Effector memory CD8-positive, alpha-beta T cell (primary cell): ENCODE data around the gene YDJC.
"Not testable (repeated sequence)": the region's sequence is repeated elsewhere in the genome, so short reads cannot be mapped to it uniquely, and the experiment has no call there.

ENCODE experiments used
- ATAC-seq: fragments of 150-1000 bp; cut with Tn5 transposase; replicated peaks from 2 replicates; pipeline ENCODE4 v1.10.0; 2021; ENCODE audit warnings: mild to moderate bottlenecking, moderate library complexity
- DNase-seq, 3 experiments: peaks; one replicate each; pipeline ENCODE4 v3.0.0; 2021
- H3K27ac Mint-ChIP-seq, 2 donors: one replicate each; pipeline ENCODE4 v1.8.0; 2022; ENCODE audit warnings: mild to moderate bottlenecking in 2 of 2, mixed read lengths in 2 of 2, moderate library complexity in 2 of 2
- H3K27me3 Mint-ChIP-seq, 2 donors: one replicate each; pipeline ENCODE4 v1.8.0; 2022; ENCODE audit warnings: mixed read lengths in 2 of 2
- H3K36me3 Mint-ChIP-seq: one replicate; pipeline ENCODE4 v1.8.0; 2022; ENCODE audit warnings: mild to moderate bottlenecking, moderate library complexity, mixed read lengths; ENCODE audit not compliant: insufficient read depth
- H3K4me1 Mint-ChIP-seq, 2 donors: one replicate each; pipeline ENCODE4 v1.8.0; 2022; ENCODE audit warnings: low read depth in 2 of 2, mixed read lengths in 2 of 2
- H3K4me3 Mint-ChIP-seq, 2 donors: one replicate each; pipeline ENCODE4 v1.8.0; 2022; ENCODE audit warnings: mild to moderate bottlenecking in 2 of 2, mixed read lengths in 2 of 2, moderate library complexity in 2 of 2
- H3K9me3 Mint-ChIP-seq, 2 donors: one replicate each; pipeline ENCODE4 v1.8.0; 2022; ENCODE audit warnings: mixed read lengths in 2 of 2
- total RNA-seq, 9 experiments: gene quantifications; one replicate each; lab custom pipeline; 2026; lab: John Stamatoyannopoulos, UW

The YDJC gene, protein sequence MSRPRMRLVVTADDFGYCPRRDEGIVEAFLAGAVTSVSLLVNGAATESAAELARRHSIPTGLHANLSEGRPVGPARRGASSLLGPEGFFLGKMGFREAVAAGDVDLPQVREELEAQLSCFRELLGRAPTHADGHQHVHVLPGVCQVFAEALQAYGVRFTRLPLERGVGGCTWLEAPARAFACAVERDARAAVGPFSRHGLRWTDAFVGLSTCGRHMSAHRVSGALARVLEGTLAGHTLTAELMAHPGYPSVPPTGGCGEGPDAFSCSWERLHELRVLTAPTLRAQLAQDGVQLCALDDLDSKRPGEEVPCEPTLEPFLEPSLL
- total RNA-seq: 8.7 to 53.5 (median 38.0) reads per million in 9 experiments

DNA sequence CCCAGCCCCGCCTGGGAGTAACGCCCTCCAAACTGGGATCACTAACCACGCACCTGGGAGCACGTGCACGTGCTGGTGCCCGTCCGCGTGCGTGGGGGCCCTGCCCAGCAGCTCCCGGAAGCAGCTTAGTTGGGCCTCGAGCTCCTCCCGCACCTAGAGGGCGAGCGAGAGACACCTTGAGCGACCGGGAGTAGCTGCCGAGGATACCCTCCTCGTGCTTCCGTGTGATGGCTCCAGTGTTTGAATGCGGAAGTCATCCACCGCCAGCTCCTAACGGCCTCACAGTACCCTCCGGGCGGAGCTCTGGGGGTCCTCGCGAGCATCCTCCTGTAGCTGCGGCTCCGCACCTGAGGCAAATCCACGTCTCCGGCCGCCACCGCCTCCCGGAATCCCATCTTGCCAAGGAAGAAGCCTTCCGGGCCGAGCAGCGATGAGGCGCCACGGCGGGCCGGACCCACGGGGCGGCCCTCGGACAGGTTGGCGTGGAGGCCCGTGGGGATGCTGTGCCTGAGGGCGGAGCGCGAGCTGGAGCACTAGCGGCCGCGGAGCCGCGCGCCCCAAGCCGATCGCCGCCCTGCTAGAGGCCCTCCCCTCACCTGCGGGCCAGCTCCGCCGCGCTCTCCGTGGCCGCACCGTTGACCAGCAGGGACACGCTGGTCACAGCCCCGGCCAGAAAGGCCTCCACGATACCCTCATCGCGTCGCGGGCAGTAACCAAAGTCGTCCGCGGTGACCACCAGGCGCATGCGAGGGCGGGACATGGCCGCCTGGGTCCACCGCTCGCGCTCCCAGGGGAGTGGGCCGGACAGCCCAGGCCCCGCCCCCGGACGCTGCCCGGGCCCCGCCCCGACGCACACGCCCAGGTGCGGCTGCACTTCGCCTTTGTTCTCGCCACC is at the start of gene YDJC:
Gene YDJC, minus strand, starts transcription at position 768 of the 895 bp plus-strand sequence. Its CDS starts 8 bp downstream, at position 760.
- no peaks in the 10 kb centered on the region for H3K9me3 Mint-ChIP-seq
- ATAC-seq (peak; percentile 82), DNase-seq (peak; percentile 94 to 95 (median 94))
- peak within 1 kb of the TSS; percentile 85 to 91 for H3K27ac Mint-ChIP-seq
- peak within 1 kb of the TSS; percentile 89 to 91 for H3K4me3 Mint-ChIP-seq
- peaks cover 33 to 34% of the 10 kb centered on the region in 2 donors for H3K4me1 Mint-ChIP-seq
- peaks cover 41% of the 10 kb centered on the region for H3K36me3 Mint-ChIP-seq
- H3K27me3 Mint-ChIP-seq: no peaks in the 10 kb centered on the region

DNA sequence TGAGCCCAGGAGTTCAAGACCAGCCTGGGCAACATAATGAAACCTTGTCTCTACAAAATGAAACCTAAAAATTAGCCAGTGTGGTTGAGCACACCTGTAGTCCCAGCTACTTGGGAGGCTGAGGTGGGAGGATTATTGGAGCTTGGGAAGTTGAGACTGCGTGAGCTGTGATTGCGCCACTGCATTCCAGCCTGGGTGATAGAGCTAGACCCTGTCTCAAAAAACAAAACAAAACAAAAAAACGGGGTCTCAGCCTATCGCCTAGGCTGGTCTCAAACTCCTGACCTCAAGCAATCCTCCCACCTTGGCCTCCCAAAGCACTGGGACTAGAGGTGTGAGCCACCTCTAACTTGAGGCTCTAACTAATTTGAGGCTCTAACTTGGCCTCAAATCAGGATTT is 49.6 kb upstream of the YDJC start:
- ATAC-seq (no peak), DNase-seq (no peak)
- Mint-ChIP-seq H3K4me3 (no peak overlapping the region), H3K27me3 (no peaks in the 10 kb centered on the region), H3K36me3 (peaks cover 50% of the 10 kb centered on the region), H3K4me1 (peaks cover 0 to 7% of the 10 kb centered on the region in 2 donors), H3K9me3 (no peaks in the 10 kb centered on the region), H3K27ac (no peak overlapping the region)

DNA sequence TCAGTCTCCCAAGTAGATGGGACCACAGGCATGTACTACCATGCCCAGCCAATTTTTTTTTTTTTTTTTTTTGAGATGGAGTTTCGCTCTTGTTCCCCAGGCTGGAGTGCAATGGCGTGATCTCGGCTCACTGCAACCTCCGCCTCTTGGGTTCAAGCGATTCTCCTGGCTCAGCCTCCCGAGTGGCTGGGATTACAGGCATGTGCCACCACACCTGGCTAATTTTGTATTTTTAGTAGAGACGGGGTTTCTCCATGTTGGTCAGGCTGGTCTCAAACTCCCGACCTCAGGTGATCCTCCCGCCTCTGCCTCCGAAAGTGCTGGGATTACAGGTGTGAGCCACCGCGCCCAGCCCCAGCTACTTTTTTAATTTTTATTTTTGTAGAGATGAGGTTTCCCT is 49.0 kb upstream of the YDJC start:
- Mint-ChIP-seq H3K27ac (peak overlapping the region in 1 of 2 donors; percentile 32), H3K36me3 (peaks cover 47% of the 10 kb centered on the region)
- not testable (repeated sequence) for H3K27me3 Mint-ChIP-seq, H3K9me3 Mint-ChIP-seq, H3K4me3 Mint-ChIP-seq, DNase-seq, ATAC-seq, H3K4me1 Mint-ChIP-seq

DNA sequence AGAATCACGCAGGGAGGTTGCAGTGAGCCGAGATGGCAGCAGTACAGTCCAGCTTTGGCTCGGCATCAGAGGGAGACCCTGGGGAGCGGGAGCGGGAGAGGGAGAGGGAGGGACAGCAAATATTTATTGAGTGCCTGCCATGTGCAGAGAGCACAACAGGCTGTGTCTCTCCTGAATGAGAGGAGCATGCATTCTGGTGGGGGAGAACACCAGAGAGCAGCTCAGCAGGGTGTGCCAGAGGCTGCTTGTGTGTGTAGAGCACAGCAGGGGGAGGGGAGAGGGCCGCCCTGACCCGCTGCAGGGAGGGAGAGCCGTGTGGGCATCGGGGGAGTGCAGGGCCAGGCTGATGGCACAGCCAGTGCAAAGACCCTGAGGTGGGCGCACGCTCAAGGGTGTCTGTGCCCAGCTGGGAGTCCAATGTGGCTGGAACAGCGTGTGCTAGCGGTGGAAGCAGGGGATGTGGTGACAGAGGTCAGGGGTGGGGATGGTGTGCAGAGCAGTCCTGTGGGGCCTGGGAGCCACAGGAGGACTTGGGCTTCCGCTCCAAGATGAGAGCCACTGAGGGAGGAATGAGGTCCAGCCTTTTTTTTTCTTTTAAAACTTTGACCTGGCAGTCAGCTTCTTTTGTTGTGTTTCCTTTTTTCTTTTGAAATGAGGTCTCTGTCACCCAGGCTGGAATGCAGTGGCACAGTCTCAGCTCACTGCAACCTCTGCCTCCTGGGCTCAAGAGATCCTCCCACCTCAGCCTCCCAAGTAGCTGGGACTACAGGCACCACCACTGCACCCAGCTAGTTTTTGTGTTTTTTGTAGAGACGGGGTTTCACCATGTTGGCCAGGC is 48.0 kb upstream of the YDJC start:
- H3K27ac Mint-ChIP-seq: no peak overlapping the region
- H3K27me3 Mint-ChIP-seq: no peaks in the 10 kb centered on the region
- H3K4me1 Mint-ChIP-seq: peaks cover 5 to 7% of the 10 kb centered on the region in 2 donors
- ATAC-seq (no peak), DNase-seq (no peak)
- H3K4me3 Mint-ChIP-seq: no peak overlapping the region
- H3K9me3 Mint-ChIP-seq: no peaks in the 10 kb centered on the region
- H3K36me3 Mint-ChIP-seq: peaks cover 51% of the 10 kb centered on the region

DNA sequence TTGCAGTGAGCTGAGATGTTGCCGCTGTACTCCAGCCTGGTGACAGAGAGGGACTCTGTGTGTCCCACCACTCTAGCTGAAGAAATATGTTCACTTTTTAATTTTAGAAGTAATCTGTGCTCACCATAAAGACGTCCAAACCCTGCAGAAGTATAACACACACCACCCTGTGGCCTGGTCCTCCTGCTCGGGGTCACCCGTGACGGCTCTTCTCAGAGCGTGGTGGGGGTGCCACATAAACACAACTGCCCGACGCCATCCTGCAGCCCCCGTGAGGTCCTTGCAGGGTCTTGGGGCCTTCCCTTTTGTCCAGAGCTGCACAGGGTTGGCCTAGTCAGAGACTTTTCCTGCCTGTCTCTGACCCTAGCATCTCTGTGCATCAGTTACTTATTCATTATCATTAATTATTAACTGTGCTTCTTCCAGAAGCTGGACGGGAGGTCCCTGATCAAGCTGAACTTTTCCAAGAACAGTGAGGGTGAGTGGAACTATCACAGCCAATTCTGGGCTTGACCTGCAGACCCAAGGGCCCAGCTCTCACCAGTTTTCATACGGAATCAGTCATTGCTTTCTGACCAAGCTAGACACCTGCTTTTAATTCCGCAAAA is 44.9 kb upstream of the YDJC start:
- Mint-ChIP-seq H3K4me3 (no peak overlapping the region), H3K27ac (no peak overlapping the region), H3K27me3 (no peaks in the 10 kb centered on the region), H3K36me3 (peaks cover 56% of the 10 kb centered on the region), H3K9me3 (no peaks in the 10 kb centered on the region), H3K4me1 (peaks cover 5 to 9% of the 10 kb centered on the region in 2 donors)
- no peak for DNase-seq
- no peak for ATAC-seq

DNA sequence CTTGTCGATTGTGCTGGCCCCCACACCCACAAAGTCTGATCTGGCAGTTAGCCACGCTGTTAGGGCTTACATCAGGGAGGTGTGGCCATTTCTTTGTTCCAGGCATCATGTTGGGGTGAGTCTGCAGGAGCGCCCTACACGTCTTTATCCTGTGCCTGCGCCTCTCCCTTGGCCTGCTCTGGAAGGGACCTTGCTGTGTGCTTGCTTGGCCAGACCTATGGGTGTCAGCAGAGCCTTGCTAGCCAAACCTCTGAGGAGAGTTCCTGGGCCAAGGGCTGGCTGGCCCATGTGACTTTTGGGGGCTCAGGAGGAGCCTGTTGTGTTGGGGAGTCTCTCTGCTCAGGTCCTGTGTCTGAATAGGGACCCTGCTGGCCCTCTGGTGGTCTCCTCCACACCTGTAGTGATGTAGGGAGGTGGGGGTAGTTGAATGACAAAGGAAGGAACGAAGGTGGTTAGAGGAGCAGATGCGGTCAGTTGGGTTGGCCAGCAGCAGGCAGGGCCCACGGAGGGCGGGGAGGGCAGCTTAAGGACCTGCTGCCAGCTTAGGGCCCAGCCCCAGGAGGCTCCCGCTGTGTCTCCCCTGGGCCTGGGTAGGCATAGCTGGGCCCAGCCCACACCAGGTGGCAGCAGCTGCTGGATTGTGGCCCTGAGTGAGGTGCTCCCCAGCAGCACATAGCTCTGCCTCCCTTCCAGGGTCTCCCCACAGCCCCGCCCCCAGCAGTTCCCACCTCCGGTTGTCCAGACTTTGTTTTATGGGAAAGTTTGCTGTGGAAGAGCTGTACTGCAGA is 43.9 kb upstream of the YDJC start:
- ATAC-seq (no peak), DNase-seq (no peak)
- Mint-ChIP-seq H3K4me1 (peaks cover 8 to 16% of the 10 kb centered on the region in 2 donors), H3K4me3 (no peak overlapping the region), H3K27ac (peak overlapping the region in 1 of 2 donors; percentile 28), H3K27me3 (no peaks in the 10 kb centered on the region), H3K9me3 (no peaks in the 10 kb centered on the region), H3K36me3 (peaks cover 58% of the 10 kb centered on the region)

DNA sequence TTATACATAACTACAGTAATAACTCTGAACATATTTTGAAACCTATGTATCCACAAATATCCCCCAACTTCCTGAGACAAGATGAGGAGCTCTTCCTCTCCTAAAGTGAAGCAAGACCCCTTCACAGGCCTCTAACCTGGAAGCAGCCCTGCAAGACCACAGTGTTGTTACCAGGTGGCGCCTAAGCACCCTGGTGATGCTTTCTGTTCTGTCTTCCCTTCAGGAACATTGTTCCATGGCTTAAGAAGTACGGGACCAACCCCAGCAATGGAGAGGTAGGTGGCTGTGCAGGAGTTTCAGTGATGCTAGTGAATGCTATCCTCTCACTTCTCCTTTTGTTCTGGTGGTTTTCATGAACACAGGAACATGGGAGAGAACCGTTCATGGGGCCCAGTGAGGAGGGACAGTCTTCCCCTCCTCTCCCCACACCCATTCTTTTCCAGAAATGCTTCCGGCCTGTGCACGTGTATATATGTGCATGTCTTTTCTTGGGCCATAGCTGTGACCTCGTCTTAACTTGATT is 42.3 kb upstream of the YDJC start:
- ATAC-seq (no peak), DNase-seq (no peak)
- Mint-ChIP-seq H3K27ac (peak overlapping the region in 1 of 2 donors; percentile 23), H3K27me3 (no peaks in the 10 kb centered on the region), H3K9me3 (no peaks in the 10 kb centered on the region), H3K4me1 (peaks cover 14 to 27% of the 10 kb centered on the region in 2 donors), H3K4me3 (no peak overlapping the region), H3K36me3 (peaks cover 60% of the 10 kb centered on the region)

DNA sequence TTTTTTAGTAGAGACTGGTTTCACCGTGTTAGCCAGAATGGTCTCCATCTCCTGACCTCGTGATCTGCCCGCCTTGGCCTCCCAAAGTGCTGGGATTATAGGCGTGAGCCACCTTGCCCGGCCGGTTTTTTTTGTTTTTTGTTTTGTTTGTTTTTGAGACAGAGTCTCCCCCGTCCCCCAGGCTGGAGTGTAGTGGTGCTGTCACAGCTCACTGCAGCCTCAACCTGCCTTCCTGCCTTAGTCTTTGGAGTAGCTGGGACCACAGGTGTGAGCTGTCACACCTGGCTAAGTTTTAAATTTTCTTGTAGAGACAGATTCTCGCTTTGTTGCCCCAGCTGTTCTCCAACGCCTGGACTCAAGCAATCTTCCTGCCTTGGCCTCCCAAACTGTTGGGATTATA is 39.2 kb upstream of the YDJC start:
- no peak for ATAC-seq
- DNase-seq: no peak
- peak overlapping the region; percentile 65 to 68 for H3K27ac Mint-ChIP-seq
- H3K36me3 Mint-ChIP-seq: peaks cover 55% of the 10 kb centered on the region
- peak overlapping the region in 1 of 2 donors; percentile 20 for H3K4me3 Mint-ChIP-seq
- no peaks in the 10 kb centered on the region for H3K9me3 Mint-ChIP-seq
- H3K4me1 Mint-ChIP-seq: peaks cover 30 to 33% of the 10 kb centered on the region in 2 donors
- no peaks in the 10 kb centered on the region for H3K27me3 Mint-ChIP-seq

DNA sequence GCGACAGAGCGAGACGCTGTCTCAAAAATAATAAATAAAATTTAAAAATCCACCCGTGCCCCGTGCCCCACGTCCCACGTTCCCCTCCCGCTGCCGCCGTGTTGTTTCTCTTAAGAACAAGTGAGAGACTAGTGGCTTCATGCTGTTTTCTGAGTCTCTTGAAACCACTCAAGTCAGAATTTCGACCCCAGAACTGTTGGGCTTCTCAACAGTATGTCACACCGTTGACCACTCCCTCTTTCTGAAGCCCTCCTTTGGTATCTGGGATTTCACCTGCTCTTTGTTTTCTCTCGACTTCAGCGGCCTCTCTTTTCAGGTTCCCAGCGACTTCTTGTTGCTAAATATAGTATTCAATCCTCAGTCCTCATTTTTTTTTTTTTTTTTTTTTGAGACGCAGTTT is 37.0 kb upstream of the YDJC start:
- Mint-ChIP-seq H3K4me1 (peaks cover 24 to 33% of the 10 kb centered on the region in 2 donors), H3K27me3 (no peaks in the 10 kb centered on the region), H3K27ac (peak overlapping the region; percentile 97), H3K36me3 (peaks cover 36% of the 10 kb centered on the region), H3K4me3 (peak overlapping the region; percentile 99 to 100), H3K9me3 (no peaks in the 10 kb centered on the region)
- DNase-seq (no peak), ATAC-seq (no peak)

DNA sequence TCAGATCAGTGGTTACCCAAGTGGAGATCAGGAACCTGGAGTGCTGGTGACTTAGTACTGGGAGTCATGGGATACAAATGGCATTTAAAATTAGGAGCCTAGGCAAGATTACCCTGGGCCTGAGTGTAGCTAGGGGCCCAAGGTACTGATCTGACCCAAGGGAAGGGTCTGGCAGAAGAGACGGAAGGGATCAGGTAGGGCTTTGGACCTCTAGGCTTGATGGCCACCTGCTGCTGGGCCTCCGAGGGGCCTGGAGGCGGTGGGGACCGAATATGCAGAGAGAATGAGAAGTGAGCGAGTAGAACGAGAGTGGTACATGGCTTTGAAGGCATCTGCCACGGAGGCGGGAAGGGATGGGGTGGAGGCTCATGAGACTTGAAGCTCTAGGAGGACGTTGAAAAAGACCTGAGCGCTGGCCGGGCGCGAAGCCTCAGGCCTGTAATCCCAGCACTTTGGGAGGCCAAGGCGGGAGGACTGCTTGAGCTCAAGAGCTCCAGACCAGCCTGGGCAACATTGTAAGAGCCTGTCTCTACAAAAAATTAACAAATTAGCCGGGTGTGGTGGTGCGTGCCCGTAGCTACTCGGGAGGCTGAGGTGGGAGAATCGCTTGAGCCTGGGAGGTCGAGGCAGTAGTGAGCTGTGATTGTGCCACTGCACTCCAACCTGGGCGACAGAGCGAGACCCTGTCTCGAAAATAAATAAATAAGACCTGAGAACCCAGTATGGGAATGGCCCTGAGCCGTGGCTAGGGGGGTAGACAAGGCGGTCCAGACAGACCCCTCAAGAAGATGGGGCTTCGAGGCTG is 35.4 kb upstream of the YDJC start:
- DNase-seq: no peak
- H3K27me3 Mint-ChIP-seq: no peaks in the 10 kb centered on the region
- H3K9me3 Mint-ChIP-seq: no peaks in the 10 kb centered on the region
- peaks cover 22% of the 10 kb centered on the region for H3K36me3 Mint-ChIP-seq
- H3K4me1 Mint-ChIP-seq: peaks cover 24 to 33% of the 10 kb centered on the region in 2 donors
- H3K4me3 Mint-ChIP-seq: peak overlapping the region; percentile 99 to 100
- peak overlapping the region; percentile 97 for H3K27ac Mint-ChIP-seq
- ATAC-seq: no peak

DNA sequence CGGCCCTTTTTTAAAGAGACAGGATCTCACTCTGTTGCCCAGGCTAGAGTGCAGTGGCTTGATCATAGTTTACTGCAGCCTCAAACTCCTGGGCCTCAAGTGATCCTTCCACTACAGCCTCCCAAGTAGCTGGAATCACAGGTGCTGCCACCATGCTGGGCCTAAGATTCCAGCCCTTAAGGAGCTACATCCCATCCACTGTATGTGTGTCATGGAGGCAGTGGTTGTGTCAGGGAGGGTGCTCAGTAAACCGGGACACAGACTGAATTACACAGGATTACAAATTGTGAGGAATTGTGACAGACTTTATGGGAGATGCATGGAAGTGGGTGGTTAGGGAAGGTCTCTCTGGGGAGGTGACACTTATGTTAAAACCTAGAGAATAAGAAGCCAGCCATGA is 33.9 kb upstream of the YDJC start:
- peaks cover 17% of the 10 kb centered on the region for H3K36me3 Mint-ChIP-seq
- peaks cover 21 to 23% of the 10 kb centered on the region in 2 donors for H3K4me1 Mint-ChIP-seq
- no peaks in the 10 kb centered on the region for H3K27me3 Mint-ChIP-seq
- H3K27ac Mint-ChIP-seq: no peak overlapping the region
- DNase-seq: no peak
- ATAC-seq: no peak
- H3K9me3 Mint-ChIP-seq: no peaks in the 10 kb centered on the region
- peak overlapping the region in 1 of 2 donors; percentile 1 for H3K4me3 Mint-ChIP-seq
